Measurements from ENCODE around the gene STK17A.
"Not testable (repeated sequence)": the region's sequence is repeated elsewhere in the genome, so short reads cannot be mapped to it uniquely, and the experiment has no call there.

The STK17A gene

GRCh38 chr7:43660141-43660540, 77.2 kb downstream of the STK17A start:
- DNase-seq = no peak

GRCh38 chr7:43664681-43665080, 81.8 kb downstream of the STK17A start:
- no peak for DNase-seq

GRCh38 chr7:43666938-43667337, 84.0 kb downstream of the STK17A start:
- DNase-seq = no peak

- DNase-seq = no peak
These were observed 85.1 kb downstream of the STK17A start for GRCh38 chr7:43668035-43668434.

GRCh38 chr7:43669286-43670081, 86.6 kb downstream of the STK17A start:
- peak; percentile 84 for DNase-seq

GRCh38 chr7:43671521-43671920, 88.6 kb downstream of the STK17A start:
- no peak for DNase-seq

GRCh38 chr7:43673243-43673976, 90.5 kb downstream of the STK17A start:
- not testable (repeated sequence) for DNase-seq

- no peak for DNase-seq
These were observed 91.9 kb downstream of the STK17A start for GRCh38 chr7:43674559-43675436.
